ENCODE data around the gene EMD.

DNA sequence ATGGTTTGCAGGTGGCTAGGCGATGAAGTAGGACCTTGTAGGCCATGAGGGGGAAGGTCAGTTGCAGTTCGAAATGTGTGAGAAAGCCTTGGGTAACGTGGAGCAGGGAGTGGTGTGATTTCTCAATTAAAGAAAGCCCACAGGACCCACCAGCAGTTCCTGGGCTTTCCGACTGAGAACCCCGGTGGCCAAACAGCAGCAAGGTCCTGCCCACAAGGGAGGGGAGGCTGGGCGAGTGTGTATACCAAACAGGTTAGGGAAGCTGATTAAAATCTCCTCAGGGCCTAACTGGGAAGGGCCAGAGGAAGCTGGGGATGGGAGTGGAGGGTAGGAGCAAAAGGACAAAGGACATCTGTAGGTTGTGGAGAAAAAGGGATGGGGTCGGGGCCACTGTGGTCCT is 51.8 kb downstream of the EMD start:
- TF ChIP-seq, protein P1, sequence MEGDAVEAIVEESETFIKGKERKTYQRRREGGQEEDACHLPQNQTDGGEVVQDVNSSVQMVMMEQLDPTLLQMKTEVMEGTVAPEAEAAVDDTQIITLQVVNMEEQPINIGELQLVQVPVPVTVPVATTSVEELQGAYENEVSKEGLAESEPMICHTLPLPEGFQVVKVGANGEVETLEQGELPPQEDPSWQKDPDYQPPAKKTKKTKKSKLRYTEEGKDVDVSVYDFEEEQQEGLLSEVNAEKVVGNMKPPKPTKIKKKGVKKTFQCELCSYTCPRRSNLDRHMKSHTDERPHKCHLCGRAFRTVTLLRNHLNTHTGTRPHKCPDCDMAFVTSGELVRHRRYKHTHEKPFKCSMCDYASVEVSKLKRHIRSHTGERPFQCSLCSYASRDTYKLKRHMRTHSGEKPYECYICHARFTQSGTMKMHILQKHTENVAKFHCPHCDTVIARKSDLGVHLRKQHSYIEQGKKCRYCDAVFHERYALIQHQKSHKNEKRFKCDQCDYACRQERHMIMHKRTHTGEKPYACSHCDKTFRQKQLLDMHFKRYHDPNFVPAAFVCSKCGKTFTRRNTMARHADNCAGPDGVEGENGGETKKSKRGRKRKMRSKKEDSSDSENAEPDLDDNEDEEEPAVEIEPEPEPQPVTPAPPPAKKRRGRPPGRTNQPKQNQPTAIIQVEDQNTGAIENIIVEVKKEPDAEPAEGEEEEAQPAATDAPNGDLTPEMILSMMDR (conservative IDR thresholded peaks at IDR 0.05 in 1 of 2, IDR thresholded peaks at IDR 0.05 in 1 of 2; ENCODE audit: low read depth in 1 of 2, low read length in 2 of 2), result no peak
- TF ChIP-seq EZH2 (IDR thresholded peaks at IDR 0.05; ENCODE audit: low read length, missing control alignments), result no peak

Data from fibroblast of lung (primary cell).